Jurkat, Clone E6-1 (cell line): Measurements from ENCODE around the gene APP.

Experiments used
- DNase-seq: peaks from one replicate; pipeline ENCODE4 v3.0.0-alpha.2; 2011; ENCODE audit warnings: low read depth, low spot score
- H3K4me3 ChIP-seq: 2 replicates; pipeline ENCODE4 v1.5.1; 2011; ENCODE audit warnings: mild to moderate bottlenecking, low read length, control low read depth, moderate library complexity

APP gene

GRCh38 chr21:26167593-26167992 lies 3.0 kb downstream of the APP start:
- DNase-seq = no peak
- no peak overlapping the region for H3K4me3 ChIP-seq

GRCh38 chr21:26165331-26165730 lies 5.2 kb downstream of the APP start:
- DNase-seq = no peak
- no peak overlapping the region for H3K4me3 ChIP-seq

- no peak overlapping the region for H3K4me3 ChIP-seq
- no peak for DNase-seq
These were observed 6.3 kb downstream of the APP start for GRCh38 chr21:26164311-26164710.

- H3K4me3 ChIP-seq = no peak overlapping the region
- DNase-seq = no peak
These were observed 8.5 kb downstream of the APP start for GRCh38 chr21:26162081-26162480.

GRCh38 chr21:26159869-26160268 lies 10.7 kb downstream of the APP start:
- no peak for DNase-seq

GRCh38 chr21:26157801-26158200 lies 12.8 kb downstream of the APP start:
- no peak for DNase-seq
- H3K4me3 ChIP-seq = no peak overlapping the region

More at GRCh38 chr21:26159869-26160268, 10.7 kb downstream of the APP start:
- H3K4me3 ChIP-seq = no peak overlapping the region

- no peak for DNase-seq
These were observed 15.8 kb downstream of the APP start for GRCh38 chr21:26154753-26155152.

GRCh38 chr21:26153758-26154157 lies 16.8 kb downstream of the APP start:
- DNase-seq = no peak
- no peak overlapping the region for H3K4me3 ChIP-seq

More at GRCh38 chr21:26154753-26155152, 15.8 kb downstream of the APP start:
- no peak overlapping the region for H3K4me3 ChIP-seq

- H3K4me3 ChIP-seq = no peak overlapping the region
- DNase-seq = no peak
These were observed 21.7 kb downstream of the APP start for GRCh38 chr21:26148840-26149354.

- peak; percentile 72 for DNase-seq
- H3K4me3 ChIP-seq = no peak overlapping the region
These were observed 22.3 kb downstream of the APP start for GRCh38 chr21:26148071-26148839.

- H3K4me3 ChIP-seq = no peak overlapping the region
- peak; percentile 63 for DNase-seq
These were observed 23.0 kb downstream of the APP start for GRCh38 chr21:26147535-26147934.

GRCh38 chr21:26146681-26147080 lies 23.9 kb downstream of the APP start:
- no peak overlapping the region for H3K4me3 ChIP-seq
- no peak for DNase-seq

- DNase-seq = peak; percentile 37
- no peak overlapping the region for H3K4me3 ChIP-seq
These were observed 26.5 kb downstream of the APP start for GRCh38 chr21:26144031-26144430.

- H3K4me3 ChIP-seq = no peak overlapping the region
- no peak for DNase-seq
These were observed 28.2 kb downstream of the APP start for GRCh38 chr21:26142363-26142762.

- no peak for DNase-seq
- H3K4me3 ChIP-seq = no peak overlapping the region
These were observed 29.6 kb downstream of the APP start for GRCh38 chr21:26140926-26141325.

- no peak overlapping the region for H3K4me3 ChIP-seq
- DNase-seq = no peak
These were observed 30.4 kb downstream of the APP start for GRCh38 chr21:26140164-26140579.

GRCh38 chr21:26138615-26139257 lies 31.8 kb downstream of the APP start:
- DNase-seq = no peak
- no peak overlapping the region for H3K4me3 ChIP-seq

- no peak overlapping the region for H3K4me3 ChIP-seq
These were observed 33.0 kb downstream of the APP start for GRCh38 chr21:26137379-26138060.

GRCh38 chr21:26136671-26137070 lies 33.9 kb downstream of the APP start:
- no peak for DNase-seq
- H3K4me3 ChIP-seq = no peak overlapping the region

More at GRCh38 chr21:26137379-26138060, 33.0 kb downstream of the APP start:
- no peak for DNase-seq

- H3K4me3 ChIP-seq = no peak overlapping the region
- DNase-seq = no peak
These were observed 35.0 kb downstream of the APP start for GRCh38 chr21:26135520-26135919.
